Measurements from ENCODE around the gene ARHGEF4. TPM values are rescaled to one million over a fixed set of nuclear protein-coding genes. Genes with fewer than 3 reads are reported as not detected.

Gene ARHGEF4
- total RNA-seq, 1 experiment from 2014 or later = 26.6 TPM

DNA sequence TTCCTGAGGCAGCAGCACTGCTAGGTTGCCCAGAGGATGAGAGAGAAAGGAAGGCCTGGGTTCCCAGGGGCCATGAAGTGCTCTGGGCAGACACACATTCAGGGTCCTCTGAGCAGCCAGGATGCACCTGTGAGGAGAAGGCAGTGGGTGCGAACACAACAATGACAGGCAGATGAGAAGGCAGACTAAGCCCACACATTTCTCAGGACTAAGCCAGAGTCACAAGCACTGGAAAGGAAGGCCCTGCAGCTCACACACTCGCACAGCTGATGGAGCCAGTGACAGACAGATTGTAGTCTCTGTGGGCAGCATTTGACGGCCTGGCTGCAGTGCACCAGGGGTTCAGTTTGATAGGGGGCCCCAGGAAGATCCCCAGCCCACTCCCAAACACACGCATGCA is 61.8 kb downstream of the ARHGEF4 start:
- BruUV-seq (replicated peaks) = no TSS peak
- H3K4me1 ChIP-seq (ENCODE audit: control insufficient read depth in 1 of 2, insufficient read depth in 2 of 2, low read length in 2 of 2) = peaks cover 0 to 4% of the 10 kb centered on the region in 2 experiments; a peak in 1 of 4 replicates

More for the DNA sequence above, 61.8 kb downstream of the ARHGEF4 start:
- Histone ChIP-seq H2AFZ (ENCODE audit: low read depth, low read length, poor library complexity, severe bottlenecking) (no peak overlapping the region), H3K9me3 (ENCODE audit: control insufficient read depth in 1 of 2, insufficient read depth in 1 of 2, low read depth in 1 of 2, low read length in 2 of 2) (no peaks in the 10 kb centered on the region), H4K20me1 (ENCODE audit: insufficient read depth) (no peaks in the 10 kb centered on the region), H3K9me2 (ENCODE audit: insufficient read depth) (no peaks in the 10 kb centered on the region), H3K4me2 (ENCODE audit: low read length) (no peak overlapping the region), H3K36me3 (ENCODE audit: control insufficient read depth in 1 of 2, insufficient read depth in 2 of 2, low read length in 2 of 2) (no peaks in the 10 kb centered on the region), H3K9ac (ENCODE audit: low read length) (no peak overlapping the region), H3K27me3 (ENCODE audit: insufficient read depth, low read length) (no peaks in the 10 kb centered on the region), H3K79me2 (ENCODE audit: insufficient read depth, low read length) (no peaks in the 10 kb centered on the region; the same call in 1 of the 2 replicates), H3K27ac (ENCODE audit: low read depth, low read length) (no peak overlapping the region), H3K4me3 (replicated peaks in 1 of 2; ENCODE audit: low read depth in 1 of 2, low read length in 2 of 2) (no peak overlapping the region)
- ATAC-seq = no peak
- DNase-seq (ENCODE audit: low read depth, low spot score) = no peak
- POLR2A ChIA-PET = no interaction called here
- RAD21 ChIA-PET (ENCODE audit: low non-redundant PET in 1 of 2, low total read pairs in 2 of 2, uncharacterized antibody in 2 of 2, unreplicated experiment in 2 of 2) = no interaction called here
- CTCF ChIA-PET = no interaction called here
- intact Hi-C loops (cut with micrococcal nuclease) = no loop called here
- no peak for TF ChIP-seq FOSL1 (IDR thresholded peaks at IDR 0.05; ENCODE audit: low read depth)
- TF ChIP-seq EGR1 (IDR thresholded peaks at IDR 0.05; ENCODE audit: low read depth) = no peak
- no peak for TF ChIP-seq JUND (IDR thresholded peaks at IDR 0.05)
- TF ChIP-seq, protein P1, sequence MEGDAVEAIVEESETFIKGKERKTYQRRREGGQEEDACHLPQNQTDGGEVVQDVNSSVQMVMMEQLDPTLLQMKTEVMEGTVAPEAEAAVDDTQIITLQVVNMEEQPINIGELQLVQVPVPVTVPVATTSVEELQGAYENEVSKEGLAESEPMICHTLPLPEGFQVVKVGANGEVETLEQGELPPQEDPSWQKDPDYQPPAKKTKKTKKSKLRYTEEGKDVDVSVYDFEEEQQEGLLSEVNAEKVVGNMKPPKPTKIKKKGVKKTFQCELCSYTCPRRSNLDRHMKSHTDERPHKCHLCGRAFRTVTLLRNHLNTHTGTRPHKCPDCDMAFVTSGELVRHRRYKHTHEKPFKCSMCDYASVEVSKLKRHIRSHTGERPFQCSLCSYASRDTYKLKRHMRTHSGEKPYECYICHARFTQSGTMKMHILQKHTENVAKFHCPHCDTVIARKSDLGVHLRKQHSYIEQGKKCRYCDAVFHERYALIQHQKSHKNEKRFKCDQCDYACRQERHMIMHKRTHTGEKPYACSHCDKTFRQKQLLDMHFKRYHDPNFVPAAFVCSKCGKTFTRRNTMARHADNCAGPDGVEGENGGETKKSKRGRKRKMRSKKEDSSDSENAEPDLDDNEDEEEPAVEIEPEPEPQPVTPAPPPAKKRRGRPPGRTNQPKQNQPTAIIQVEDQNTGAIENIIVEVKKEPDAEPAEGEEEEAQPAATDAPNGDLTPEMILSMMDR (IDR thresholded peaks at IDR 0.05 in 2 of 3, conservative IDR thresholded peaks at IDR 0.05 in 1 of 3; ENCODE audit: borderline replicate concordance in 1 of 3, insufficient read depth in 1 of 3, low read depth in 2 of 3, low read length in 2 of 3) = no peak
- TF ChIP-seq POLR2AphosphoS5 (IDR thresholded peaks at IDR 0.05; ENCODE audit: low read depth, low read length) = no peak
- TF ChIP-seq, protein P2, sequence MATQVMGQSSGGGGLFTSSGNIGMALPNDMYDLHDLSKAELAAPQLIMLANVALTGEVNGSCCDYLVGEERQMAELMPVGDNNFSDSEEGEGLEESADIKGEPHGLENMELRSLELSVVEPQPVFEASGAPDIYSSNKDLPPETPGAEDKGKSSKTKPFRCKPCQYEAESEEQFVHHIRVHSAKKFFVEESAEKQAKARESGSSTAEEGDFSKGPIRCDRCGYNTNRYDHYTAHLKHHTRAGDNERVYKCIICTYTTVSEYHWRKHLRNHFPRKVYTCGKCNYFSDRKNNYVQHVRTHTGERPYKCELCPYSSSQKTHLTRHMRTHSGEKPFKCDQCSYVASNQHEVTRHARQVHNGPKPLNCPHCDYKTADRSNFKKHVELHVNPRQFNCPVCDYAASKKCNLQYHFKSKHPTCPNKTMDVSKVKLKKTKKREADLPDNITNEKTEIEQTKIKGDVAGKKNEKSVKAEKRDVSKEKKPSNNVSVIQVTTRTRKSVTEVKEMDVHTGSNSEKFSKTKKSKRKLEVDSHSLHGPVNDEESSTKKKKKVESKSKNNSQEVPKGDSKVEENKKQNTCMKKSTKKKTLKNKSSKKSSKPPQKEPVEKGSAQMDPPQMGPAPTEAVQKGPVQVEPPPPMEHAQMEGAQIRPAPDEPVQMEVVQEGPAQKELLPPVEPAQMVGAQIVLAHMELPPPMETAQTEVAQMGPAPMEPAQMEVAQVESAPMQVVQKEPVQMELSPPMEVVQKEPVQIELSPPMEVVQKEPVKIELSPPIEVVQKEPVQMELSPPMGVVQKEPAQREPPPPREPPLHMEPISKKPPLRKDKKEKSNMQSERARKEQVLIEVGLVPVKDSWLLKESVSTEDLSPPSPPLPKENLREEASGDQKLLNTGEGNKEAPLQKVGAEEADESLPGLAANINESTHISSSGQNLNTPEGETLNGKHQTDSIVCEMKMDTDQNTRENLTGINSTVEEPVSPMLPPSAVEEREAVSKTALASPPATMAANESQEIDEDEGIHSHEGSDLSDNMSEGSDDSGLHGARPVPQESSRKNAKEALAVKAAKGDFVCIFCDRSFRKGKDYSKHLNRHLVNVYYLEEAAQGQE (IDR thresholded peaks at IDR 0.05; ENCODE audit: low read depth) = no peak
- TF ChIP-seq, protein P3, sequence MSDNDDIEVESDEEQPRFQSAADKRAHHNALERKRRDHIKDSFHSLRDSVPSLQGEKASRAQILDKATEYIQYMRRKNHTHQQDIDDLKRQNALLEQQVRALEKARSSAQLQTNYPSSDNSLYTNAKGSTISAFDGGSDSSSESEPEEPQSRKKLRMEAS (IDR thresholded peaks at IDR 0.05) = no peak
- TF ChIP-seq EZH2phosphoT487 (IDR thresholded peaks at IDR 0.05; ENCODE audit: borderline replicate concordance) = no peak
- TF ChIP-seq, protein P4, sequence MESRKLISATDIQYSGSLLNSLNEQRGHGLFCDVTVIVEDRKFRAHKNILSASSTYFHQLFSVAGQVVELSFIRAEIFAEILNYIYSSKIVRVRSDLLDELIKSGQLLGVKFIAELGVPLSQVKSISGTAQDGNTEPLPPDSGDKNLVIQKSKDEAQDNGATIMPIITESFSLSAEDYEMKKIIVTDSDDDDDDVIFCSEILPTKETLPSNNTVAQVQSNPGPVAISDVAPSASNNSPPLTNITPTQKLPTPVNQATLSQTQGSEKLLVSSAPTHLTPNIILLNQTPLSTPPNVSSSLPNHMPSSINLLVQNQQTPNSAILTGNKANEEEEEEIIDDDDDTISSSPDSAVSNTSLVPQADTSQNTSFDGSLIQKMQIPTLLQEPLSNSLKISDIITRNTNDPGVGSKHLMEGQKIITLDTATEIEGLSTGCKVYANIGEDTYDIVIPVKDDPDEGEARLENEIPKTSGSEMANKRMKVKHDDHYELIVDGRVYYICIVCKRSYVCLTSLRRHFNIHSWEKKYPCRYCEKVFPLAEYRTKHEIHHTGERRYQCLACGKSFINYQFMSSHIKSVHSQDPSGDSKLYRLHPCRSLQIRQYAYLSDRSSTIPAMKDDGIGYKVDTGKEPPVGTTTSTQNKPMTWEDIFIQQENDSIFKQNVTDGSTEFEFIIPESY (IDR thresholded peaks at IDR 0.05; ENCODE audit: extremely low read depth, insufficient replicate concordance, low read length) = no peak
- TF ChIP-seq CEBPB (IDR thresholded peaks at IDR 0.05; ENCODE audit: low read depth) = no peak
- no peak for TF ChIP-seq YY1 (IDR thresholded peaks at IDR 0.05; ENCODE audit: extremely low read depth, insufficient replicate concordance, low read depth, low read length)
- no peak for TF ChIP-seq ZFX (IDR thresholded peaks at IDR 0.05)

Data from HCT116 (cell line).